ENCODE data around the gene NCOA5. TPM values are rescaled to one million over a fixed set of nuclear protein-coding genes. Genes with fewer than 3 reads are reported as not detected.

NCOA5 gene
- total and polyA plus RNA-seq, 8 donors, result 20.6 to 55.0 (median 49.3) TPM

DNA sequence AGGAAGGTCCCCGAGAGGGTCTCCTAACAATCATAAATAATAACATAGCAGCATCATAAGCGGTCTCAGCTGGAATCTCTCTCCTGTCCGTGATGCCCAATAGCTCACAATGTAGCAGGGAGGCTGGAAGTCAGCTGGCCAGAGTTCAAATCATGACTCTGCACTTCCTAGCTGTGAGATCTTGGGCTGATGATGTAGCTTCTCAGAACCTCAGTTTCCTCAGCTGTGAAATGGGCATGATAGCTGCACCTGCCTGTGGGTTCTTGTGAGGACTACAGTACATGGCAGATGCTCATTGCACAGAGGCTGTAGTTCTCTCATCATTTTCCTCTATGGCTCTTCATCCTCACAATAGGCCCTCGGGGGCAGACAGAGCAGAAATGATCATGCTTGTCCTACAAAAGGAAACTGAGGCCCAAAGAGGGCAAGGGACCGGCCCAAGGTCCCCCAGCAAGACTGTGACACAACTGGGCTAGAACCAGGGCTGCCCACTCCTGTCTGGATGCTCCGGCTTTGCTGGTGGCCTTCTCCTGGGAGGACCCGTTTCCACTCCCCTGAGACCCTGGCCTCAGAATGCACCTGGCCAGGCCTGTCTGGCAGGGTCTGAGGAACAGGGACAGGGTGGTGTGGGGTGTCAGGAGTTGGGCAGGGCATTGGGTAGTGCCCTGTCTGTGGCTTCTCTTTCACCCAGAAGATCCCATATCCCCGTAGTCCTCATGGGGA, 43.0 kb downstream of the NCOA5 start:
- DNase-seq, result peak in 1 of 4 donors; percentile 50
- TF ChIP-seq, protein P1, sequence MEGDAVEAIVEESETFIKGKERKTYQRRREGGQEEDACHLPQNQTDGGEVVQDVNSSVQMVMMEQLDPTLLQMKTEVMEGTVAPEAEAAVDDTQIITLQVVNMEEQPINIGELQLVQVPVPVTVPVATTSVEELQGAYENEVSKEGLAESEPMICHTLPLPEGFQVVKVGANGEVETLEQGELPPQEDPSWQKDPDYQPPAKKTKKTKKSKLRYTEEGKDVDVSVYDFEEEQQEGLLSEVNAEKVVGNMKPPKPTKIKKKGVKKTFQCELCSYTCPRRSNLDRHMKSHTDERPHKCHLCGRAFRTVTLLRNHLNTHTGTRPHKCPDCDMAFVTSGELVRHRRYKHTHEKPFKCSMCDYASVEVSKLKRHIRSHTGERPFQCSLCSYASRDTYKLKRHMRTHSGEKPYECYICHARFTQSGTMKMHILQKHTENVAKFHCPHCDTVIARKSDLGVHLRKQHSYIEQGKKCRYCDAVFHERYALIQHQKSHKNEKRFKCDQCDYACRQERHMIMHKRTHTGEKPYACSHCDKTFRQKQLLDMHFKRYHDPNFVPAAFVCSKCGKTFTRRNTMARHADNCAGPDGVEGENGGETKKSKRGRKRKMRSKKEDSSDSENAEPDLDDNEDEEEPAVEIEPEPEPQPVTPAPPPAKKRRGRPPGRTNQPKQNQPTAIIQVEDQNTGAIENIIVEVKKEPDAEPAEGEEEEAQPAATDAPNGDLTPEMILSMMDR (IDR thresholded peaks at IDR 0.05), result no peak
- no peak for ATAC-seq
- Histone ChIP-seq H3K9me3 (no peaks in the 10 kb centered on the region), H3K36me3 (no peaks in the 10 kb centered on the region), H3K27me3 (peaks cover 0 to 58% of the 10 kb centered on the region in 2 donors), H3K4me1 (no peaks in the 10 kb centered on the region), H3K27ac (no peak overlapping the region), H3K4me3 (no peak overlapping the region)
- intact Hi-C loops (cut with DNase I), result no loop called here

DNA sequence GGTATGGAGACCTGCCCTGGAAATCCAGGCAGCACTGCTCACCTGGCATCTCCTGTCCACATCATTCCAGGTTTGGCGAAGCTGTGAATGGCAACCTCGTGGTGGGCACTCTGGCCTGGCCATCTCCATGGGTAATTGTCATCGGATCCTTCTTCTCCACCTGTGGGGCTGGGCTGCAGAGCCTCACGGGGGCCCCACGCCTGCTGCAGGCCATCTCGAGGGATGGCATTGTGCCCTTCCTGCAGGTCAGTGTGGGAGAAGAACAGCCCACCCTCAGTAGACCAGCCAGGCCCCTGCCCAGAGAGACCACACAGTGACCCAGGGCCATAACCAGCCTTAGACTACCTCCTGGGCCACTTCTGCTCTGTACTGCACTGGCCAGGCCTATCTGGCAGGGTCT, 44.9 kb downstream of the NCOA5 start:
- no peak overlapping the region for H3K4me3 ChIP-seq
- intact Hi-C loops (cut with DNase I), result no loop called here
- DNase-seq, result peak in 1 of 4 donors; percentile 44
- no peaks in the 10 kb centered on the region for H3K36me3 ChIP-seq
- no peak overlapping the region for H3K27ac ChIP-seq
- H3K4me1 ChIP-seq, result no peaks in the 10 kb centered on the region
- no peak for ATAC-seq
- TF ChIP-seq, protein P1 (IDR thresholded peaks at IDR 0.05), result no peak
- H3K27me3 ChIP-seq, result peaks cover 0 to 57% of the 10 kb centered on the region in 2 donors
- H3K9me3 ChIP-seq, result no peaks in the 10 kb centered on the region

DNA sequence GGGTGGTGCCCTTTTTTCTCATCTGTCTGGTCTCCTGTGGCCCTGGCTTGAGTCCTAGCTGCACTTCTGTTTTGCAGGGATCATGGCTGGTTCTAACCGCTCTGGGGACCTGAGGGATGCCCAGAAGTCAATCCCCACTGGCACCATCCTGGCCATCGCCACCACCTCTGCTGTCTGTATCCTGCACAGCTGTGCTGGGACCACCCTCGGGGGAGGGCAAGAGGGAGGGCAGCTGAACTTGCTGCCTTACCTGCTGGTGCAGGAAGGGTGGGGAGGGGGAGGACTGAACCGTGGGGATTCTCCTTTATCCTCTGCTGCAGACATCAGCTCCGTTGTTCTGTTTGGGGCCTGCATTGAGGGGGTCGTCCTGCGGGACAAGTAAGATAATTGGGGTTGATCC, 46.2 kb downstream of the NCOA5 start:
- Histone ChIP-seq H3K9me3 (no peaks in the 10 kb centered on the region), H3K27ac (no peak overlapping the region), H3K27me3 (peaks cover 0 to 54% of the 10 kb centered on the region in 2 donors), H3K4me3 (no peak overlapping the region), H3K36me3 (no peaks in the 10 kb centered on the region), H3K4me1 (no peaks in the 10 kb centered on the region)
- TF ChIP-seq, protein P1 (IDR thresholded peaks at IDR 0.05), result no peak
- DNase-seq (no peak), ATAC-seq (no peak)
- intact Hi-C loops (cut with DNase I), result no loop called here

DNA sequence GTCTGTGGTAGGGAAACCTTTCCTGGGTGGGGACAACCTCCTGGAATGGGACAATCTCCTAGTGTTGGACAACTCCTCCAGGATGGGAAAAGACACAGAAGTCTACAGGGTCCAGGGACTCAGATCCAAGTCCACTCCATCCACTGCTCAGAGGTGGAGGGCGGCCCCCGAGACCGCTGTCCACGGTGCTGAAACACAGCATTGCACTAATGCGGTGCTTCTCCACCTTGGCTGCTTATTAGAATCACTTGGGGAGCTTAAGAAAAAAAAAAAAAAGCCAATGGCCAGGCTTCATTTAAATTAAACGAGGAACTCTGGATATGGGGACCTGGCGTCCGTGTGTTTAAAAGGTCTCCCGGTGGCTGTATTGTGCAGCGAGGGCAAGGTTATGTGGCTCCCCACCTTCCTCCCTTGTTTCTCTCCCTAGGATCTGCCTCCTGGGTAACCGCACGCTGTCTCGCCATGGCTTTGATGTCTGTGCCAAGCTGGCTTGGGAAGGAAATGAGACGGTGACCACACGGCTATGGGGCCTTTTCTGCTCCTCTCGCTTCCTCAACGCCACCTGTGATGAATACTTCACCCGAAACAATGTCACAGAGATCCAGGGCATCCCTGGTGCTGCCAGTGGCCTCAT, 48.7 kb downstream of the NCOA5 start:
- TF ChIP-seq, protein P1 (IDR thresholded peaks at IDR 0.05), result no peak
- H3K4me3 ChIP-seq, result no peak overlapping the region
- intact Hi-C loops (cut with DNase I), result no loop called here
- no peaks in the 10 kb centered on the region for H3K9me3 ChIP-seq
- peaks cover 0 to 31% of the 10 kb centered on the region in 2 donors for H3K27me3 ChIP-seq
- H3K27ac ChIP-seq, result no peak overlapping the region
- H3K4me1 ChIP-seq, result no peaks in the 10 kb centered on the region
- no peaks in the 10 kb centered on the region for H3K36me3 ChIP-seq
- DNase-seq (peak in 3 of 4 donors; percentile 43 to 78 (median 57)), ATAC-seq (peak; percentile 49)

DNA sequence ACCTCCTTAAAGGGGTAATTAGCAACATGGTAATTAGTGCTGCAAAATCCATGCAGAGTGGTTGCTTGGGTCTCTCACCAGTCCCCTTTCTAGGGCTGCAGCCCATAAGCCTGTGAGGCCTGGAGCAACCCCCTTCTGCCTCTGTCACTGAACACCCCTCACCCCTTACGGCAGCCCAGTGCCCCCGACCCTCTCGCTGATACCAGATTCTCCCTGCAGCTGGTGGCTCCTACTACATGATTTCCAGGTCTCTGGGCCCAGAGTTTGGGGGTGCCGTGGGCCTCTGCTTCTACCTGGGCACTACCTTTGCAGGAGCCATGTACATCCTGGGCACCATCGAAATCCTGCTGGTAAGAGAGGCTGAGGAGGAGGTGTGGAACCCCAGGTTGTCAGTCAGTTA, 52.7 kb downstream of the NCOA5 start:
- Histone ChIP-seq H3K27me3 (peaks cover 15 to 52% of the 10 kb centered on the region in 2 donors), H3K27ac (no peak overlapping the region), H3K36me3 (no peaks in the 10 kb centered on the region), H3K4me3 (no peak overlapping the region), H3K4me1 (no peaks in the 10 kb centered on the region), H3K9me3 (no peaks in the 10 kb centered on the region)
- DNase-seq, result no peak
- ATAC-seq, result no peak
- TF ChIP-seq, protein P1 (IDR thresholded peaks at IDR 0.05), result no peak
- intact Hi-C loops (cut with DNase I), result no loop called here
